ENCODE data around the gene TTC34.
"Not testable (repeated sequence)": the region's sequence is repeated elsewhere in the genome, so short reads cannot be mapped to it uniquely, and the experiment has no call there.

The TTC34 gene

GRCh38 chr1:2751866-2752265 is 49.6 kb downstream of the TTC34 start:
- not testable (repeated sequence) for DNase-seq (ENCODE audit: low read depth); H3K4me3 ChIP-seq (ENCODE audit: control insufficient read depth, low read depth, low read length)

GRCh38 chr1:2750766-2751730 is 50.4 kb downstream of the TTC34 start:
- DNase-seq (ENCODE audit: low read depth): not testable (repeated sequence)

DNA sequence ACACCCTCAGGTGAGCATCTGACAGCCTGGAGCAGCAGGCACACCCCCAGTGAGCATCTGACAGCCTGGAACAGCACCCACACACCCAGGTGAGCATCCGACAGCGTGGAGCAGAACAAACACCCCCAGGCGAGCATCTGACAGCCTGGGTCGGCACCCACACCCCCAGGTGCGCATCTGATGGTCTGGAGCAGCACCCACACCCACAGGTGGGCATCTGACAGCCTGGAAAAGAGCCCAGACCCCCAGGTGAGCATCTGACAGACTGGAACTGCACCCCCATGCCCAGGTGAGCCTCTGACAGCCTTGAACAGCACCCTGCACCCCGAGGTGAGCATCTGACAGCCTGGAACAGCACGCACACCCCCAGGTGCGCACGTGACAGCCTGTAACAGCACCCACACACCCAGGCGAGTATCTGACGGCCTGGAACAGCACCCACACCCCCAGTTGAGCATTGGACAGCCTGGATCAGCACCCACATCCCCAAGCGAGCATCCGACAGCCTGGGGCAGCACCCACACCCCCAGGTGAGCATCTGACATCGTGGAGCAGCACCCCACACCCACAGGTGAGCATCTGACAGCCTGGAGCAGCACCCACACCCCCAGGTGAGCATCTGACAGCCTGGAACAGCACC is 51.3 kb downstream of the TTC34 start:
- not testable (repeated sequence) for H3K4me3 ChIP-seq (ENCODE audit: control insufficient read depth, low read depth, low read length); DNase-seq (ENCODE audit: low read depth)

More at GRCh38 chr1:2750766-2751730, 50.4 kb downstream of the TTC34 start:
- not testable (repeated sequence) for H3K4me3 ChIP-seq (ENCODE audit: control insufficient read depth, low read depth, low read length)

DNA sequence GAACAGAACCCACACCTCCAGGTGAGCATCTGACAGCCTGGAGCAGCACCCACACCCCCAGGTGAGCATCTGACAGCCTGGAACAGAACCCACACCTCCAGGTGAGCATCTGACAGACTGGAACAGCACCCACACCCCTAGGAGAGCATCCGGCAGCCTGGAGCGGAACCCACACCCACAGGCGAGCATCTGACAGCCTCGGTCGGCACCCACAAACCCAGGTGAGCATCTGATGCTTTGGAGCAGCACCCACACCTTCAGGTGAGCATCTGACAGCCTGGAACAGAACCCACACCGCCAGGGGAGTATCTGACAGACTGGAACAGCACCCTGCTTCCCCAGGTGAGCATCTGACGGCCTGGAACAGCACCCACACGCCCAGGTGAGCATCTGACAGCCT is 52.9 kb downstream of the TTC34 start:
- not testable (repeated sequence) for H3K4me3 ChIP-seq (ENCODE audit: control insufficient read depth, low read depth, low read length); DNase-seq (ENCODE audit: low read depth)

- not testable (repeated sequence) for H3K4me3 ChIP-seq (ENCODE audit: control insufficient read depth, low read depth, low read length); DNase-seq (ENCODE audit: low read depth)
Measured at GRCh38 chr1:2694796-2695195, 106.7 kb downstream of the TTC34 start.

DNA sequence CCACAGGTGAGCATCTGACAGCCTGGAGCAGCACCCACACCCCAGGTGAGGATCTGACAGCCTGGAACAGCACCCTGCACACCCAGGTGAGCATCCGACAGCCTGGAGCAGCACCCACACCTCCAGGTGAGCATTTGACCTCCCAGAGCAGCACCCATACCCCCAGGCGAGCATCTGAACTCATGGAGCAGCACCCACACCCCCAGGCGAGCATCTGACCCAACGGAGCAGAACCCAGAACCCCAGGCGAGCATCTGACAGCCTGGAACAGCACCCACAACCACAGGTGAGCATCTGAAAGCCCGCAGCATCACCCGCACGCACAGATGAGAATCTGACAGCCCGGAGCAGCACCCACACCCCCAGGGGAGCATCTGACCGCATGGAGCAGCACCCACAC is 111.3 kb downstream of the TTC34 start:
- H3K4me3 ChIP-seq (ENCODE audit: control insufficient read depth, low read depth, low read length); DNase-seq (ENCODE audit: low read depth): not testable (repeated sequence)

GRCh38 chr1:2688336-2688665 is 113.2 kb downstream of the TTC34 start:
- not testable (repeated sequence) for H3K4me3 ChIP-seq (ENCODE audit: control insufficient read depth, low read depth, low read length); DNase-seq (ENCODE audit: low read depth)

GRCh38 chr1:2687638-2688335 is 113.7 kb downstream of the TTC34 start:
- not testable (repeated sequence) for H3K4me3 ChIP-seq (ENCODE audit: control insufficient read depth, low read depth, low read length); DNase-seq (ENCODE audit: low read depth)

- H3K4me3 ChIP-seq (ENCODE audit: control insufficient read depth, low read depth, low read length): not testable (repeated sequence)
Measured at GRCh38 chr1:2687174-2687591, 114.3 kb downstream of the TTC34 start.

DNA sequence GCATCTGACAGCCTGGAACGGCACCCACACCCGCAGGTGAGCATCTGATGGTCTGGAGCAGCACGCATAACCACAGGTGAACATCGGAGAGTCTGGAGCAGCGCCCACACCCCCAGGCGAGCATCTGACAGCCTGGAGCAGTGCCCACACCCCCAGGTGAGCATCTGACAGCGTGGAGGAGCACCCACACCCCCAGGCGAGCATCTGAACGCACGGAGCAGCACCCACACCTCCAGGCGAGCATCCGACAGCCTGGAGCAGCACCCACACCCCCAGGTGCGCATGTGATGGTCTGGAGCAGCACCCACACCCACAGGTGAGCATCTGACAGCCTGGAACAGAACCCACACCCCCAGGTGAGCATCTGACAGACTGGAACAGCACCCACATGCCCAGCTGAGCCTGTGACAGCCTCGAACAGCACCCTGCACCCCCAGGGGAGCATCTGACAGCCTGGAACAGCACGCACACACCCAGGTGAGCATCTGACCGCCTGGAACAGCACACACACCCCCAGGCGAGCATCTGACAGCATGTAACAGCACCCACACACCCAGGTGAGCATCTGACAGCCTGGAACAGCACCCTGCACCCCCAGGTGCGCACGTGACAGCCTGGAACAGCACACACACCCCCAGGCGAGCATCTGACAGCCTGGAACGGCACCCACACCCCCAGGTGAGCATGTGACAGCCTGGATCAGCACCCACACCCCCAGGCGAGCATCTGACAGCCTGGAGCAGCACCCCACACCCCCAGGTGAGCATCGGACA is 115.2 kb downstream of the TTC34 start:
- not testable (repeated sequence) for DNase-seq (ENCODE audit: low read depth); H3K4me3 ChIP-seq (ENCODE audit: control insufficient read depth, low read depth, low read length)

More at GRCh38 chr1:2687174-2687591, 114.3 kb downstream of the TTC34 start:
- DNase-seq (ENCODE audit: low read depth): not testable (repeated sequence)

DNA sequence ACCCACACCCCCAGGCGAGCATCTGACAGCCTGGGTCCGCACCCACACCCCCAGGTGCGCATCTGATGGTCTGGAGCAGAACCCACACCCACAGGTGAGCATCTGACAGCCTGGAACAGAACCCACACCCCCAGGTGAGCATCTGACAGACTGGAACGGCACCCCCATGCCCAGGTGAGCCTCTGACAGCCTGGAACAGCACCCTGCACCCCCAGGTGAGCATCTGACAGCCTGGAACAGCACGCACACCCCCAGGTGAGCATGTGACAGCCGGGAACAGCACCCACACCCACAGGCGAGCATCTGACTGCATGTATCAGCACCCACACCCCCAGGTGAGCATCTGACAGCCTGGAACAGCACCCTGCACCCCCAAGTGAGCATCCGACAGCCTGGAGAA is 115.8 kb downstream of the TTC34 start:
- not testable (repeated sequence) for H3K4me3 ChIP-seq (ENCODE audit: control insufficient read depth, low read depth, low read length); DNase-seq (ENCODE audit: low read depth)

DNA sequence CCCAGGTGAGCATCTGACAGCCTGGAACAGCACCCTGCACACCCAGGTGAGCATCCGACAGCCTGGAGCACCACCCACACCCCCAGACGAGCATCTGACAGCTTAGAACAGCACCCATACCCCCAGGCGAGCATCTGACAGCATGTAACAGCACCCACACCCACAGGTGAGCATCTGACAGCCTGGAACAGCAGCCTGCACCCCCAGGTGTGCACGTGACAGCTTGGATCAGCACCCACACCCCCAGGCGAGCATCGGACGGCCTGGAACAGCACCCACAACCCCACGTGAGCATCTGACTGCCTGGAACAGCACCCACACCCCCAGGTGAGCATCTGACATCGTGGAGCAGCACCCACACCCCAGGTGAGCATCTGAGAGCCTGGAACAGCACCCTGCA is 116.6 kb downstream of the TTC34 start:
- DNase-seq (ENCODE audit: low read depth): not testable (repeated sequence)

GRCh38 chr1:2684000-2684399 is 117.5 kb downstream of the TTC34 start:
- not testable (repeated sequence) for H3K4me3 ChIP-seq (ENCODE audit: control insufficient read depth, low read depth, low read length); DNase-seq (ENCODE audit: low read depth)

More for the DNA sequence above, 116.6 kb downstream of the TTC34 start:
- not testable (repeated sequence) for H3K4me3 ChIP-seq (ENCODE audit: control insufficient read depth, low read depth, low read length)

DNA sequence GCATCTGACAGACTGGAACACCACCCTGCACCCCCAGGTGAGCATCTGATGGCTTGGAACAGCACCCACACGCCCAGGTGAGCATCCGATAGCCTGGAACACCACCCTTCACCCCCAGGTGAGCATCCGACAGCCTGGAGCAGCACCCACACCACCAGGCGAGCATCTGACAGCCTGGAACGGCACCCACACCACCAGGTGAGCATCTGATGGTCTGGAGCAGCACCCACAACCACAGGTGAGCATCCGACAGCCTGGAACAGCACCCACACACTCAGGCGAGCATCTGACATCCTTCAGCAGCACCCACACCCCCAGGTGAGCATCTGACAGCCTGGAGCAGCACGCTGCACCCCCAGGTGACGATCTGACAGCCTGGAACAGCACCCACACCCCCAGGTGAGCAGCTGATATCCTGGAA is 118.2 kb downstream of the TTC34 start:
- H3K4me3 ChIP-seq (ENCODE audit: control insufficient read depth, low read depth, low read length); DNase-seq (ENCODE audit: low read depth): not testable (repeated sequence)

DNA sequence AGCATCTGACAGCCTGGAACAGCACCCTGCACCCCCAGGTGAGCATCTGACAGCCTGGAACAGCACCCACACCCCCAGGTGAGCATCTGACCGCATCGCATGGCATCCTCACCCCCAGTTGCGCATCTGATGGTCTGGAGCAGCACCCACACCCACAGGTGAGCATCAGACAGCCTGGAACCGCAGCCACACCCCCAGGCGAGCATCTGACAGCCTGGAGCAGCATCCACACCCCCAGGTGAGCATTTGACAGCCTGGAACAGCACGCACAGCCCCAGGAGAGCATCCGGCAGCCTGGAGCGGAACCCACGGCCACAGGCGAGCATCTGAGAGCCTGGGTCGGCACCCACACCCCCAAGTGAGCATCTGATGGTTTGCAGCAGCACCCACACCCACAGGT is 118.6 kb downstream of the TTC34 start:
- not testable (repeated sequence) for DNase-seq (ENCODE audit: low read depth); H3K4me3 ChIP-seq (ENCODE audit: control insufficient read depth, low read depth, low read length)

GRCh38 chr1:2676726-2677125 is 124.8 kb downstream of the TTC34 start:
- not testable (repeated sequence) for DNase-seq (ENCODE audit: low read depth); H3K4me3 ChIP-seq (ENCODE audit: control insufficient read depth, low read depth, low read length)

GRCh38 chr1:2671656-2672055 is 129.8 kb downstream of the TTC34 start:
- H3K4me3 ChIP-seq (ENCODE audit: control insufficient read depth, low read depth, low read length): not testable (repeated sequence)

DNA sequence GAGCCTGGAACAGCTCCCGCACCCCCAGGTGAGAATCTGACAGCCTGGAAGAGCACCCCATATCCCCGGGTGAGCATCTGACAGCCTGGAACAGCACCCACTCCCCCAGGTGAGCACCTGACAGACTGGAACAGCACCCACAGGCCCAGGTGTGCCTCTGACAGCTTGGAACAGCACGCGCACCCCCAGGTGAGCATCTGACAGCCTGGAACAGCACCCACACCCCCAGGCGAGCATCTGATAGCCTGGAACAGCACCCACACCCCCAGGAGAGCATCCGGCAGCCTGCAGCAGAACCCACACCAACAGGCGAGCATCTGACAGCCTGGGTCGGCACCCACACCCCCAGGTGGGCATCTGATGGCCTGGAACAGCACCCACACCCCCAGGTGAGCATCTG is 141.7 kb downstream of the TTC34 start:
- H3K4me3 ChIP-seq (ENCODE audit: control insufficient read depth, low read depth, low read length); DNase-seq (ENCODE audit: low read depth): not testable (repeated sequence)

More at GRCh38 chr1:2671656-2672055, 129.8 kb downstream of the TTC34 start:
- DNase-seq (ENCODE audit: low read depth): not testable (repeated sequence)
